MCF 10A (cell line): ENCODE data around the gene BRINP3. TPM values are rescaled to one million over a fixed set of nuclear protein-coding genes. Genes with fewer than 3 reads are reported as not detected.

ENCODE experiments used
- BruUV-seq: library from RNA; stranded (reverse); fragments of 400-500 nt; replicated peaks from 2 replicates; lab custom pipeline; 2021; lab: Mats Ljungman, UMichigan
- CTCF ChIA-PET: fragments of 300-600 bp; sonication (Branson Sonifier 250); formaldehyde crosslinking; extraction: SDS; loops from one replicate; lab custom pipeline; 2021; ENCODE audit warnings: antibody characterized with exemption, inconsistent platforms; lab: Yijun Ruan, JAX
- POLR2A ChIA-PET: fragments of 300-600, 350-650 bp; sonication (Branson Sonifier 250); formaldehyde crosslinking; extraction: SDS; loops from one replicate; lab custom pipeline; 2020; ENCODE audit warnings: antibody characterized with exemption, inconsistent platforms; lab: Yijun Ruan, JAX
- DNase-seq: peaks from one replicate; pipeline ENCODE4 v3.0.0-alpha.2; 2018; ENCODE audit not compliant: unreplicated experiment
- H3K27ac Mint-ChIP-seq: one replicate; pipeline ENCODE4 v1.8.0; 2022; ENCODE audit warnings: mild to moderate bottlenecking, low read depth, mixed read lengths; ENCODE audit not compliant: unreplicated experiment
- H3K27me3 Mint-ChIP-seq: one replicate; pipeline ENCODE4 v1.8.0; 2022; ENCODE audit warnings: mixed read lengths; ENCODE audit not compliant: insufficient read depth, unreplicated experiment
- H3K36me3 Mint-ChIP-seq: one replicate; pipeline ENCODE4 v1.8.0; 2022; ENCODE audit warnings: mild to moderate bottlenecking, moderate library complexity, mixed read lengths; ENCODE audit not compliant: insufficient read depth, unreplicated experiment
- H3K4me1 Mint-ChIP-seq: one replicate; pipeline ENCODE4 v1.8.0; 2022; ENCODE audit warnings: mixed read lengths; ENCODE audit not compliant: insufficient read depth, unreplicated experiment
- H3K4me3 Mint-ChIP-seq: one replicate; pipeline ENCODE4 v1.8.0; 2022; ENCODE audit warnings: mild to moderate bottlenecking, moderate library complexity, mixed read lengths; ENCODE audit not compliant: unreplicated experiment
- H3K9me3 Mint-ChIP-seq: one replicate; pipeline ENCODE4 v1.8.0; 2022; ENCODE audit warnings: mixed read lengths; ENCODE audit not compliant: unreplicated experiment
- intact Hi-C: fragments of 100-400 bp; cut with micrococcal nuclease; formaldehyde crosslinking; loops from 2 replicates; pipeline ENCODE4 v1.14.1; 2022
- total RNA-seq: library from RNA; stranded (reverse); gene quantifications from 2 replicates; pipeline ENCODE4 v1.2.3, GENCODE V29; 2022
- TF ChIP-seq, protein P1 (sequence below): fragments of 200-600 bp; IDR thresholded peaks from one replicate; pipeline ENCODE4 v1.8.0; 2022; ENCODE audit warnings: antibody characterized with exemption, mild to moderate bottlenecking; ENCODE audit not compliant: unreplicated experiment

The BRINP3 gene
- total RNA-seq, 1 experiment from 2014 or later: 0.26 TPM

DNA sequence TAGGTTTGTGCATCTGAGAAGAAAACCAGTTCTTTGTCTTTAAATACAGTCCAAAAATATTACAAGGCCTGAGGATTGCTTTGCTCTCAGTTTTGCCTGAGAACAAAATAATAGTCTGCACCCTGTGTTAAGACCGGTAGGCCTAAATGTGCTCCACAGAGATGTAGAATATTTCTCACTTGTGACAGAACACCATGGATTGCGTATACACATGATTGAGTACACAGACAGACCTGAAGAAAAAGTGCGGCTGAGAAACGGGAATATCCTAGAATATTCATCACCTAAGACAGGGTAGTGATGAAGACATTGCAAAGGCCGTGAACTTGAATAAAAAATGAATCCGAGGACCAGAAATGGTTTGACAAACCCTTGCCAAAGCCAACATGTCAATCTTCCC lies 155.4 kb downstream of the BRINP3 start:
- H3K27me3 Mint-ChIP-seq: no peaks in the 10 kb centered on the region
- H3K36me3 Mint-ChIP-seq: no peaks in the 10 kb centered on the region
- peaks cover 3% of the 10 kb centered on the region for H3K4me1 Mint-ChIP-seq
- intact Hi-C loops: loop anchor here (5.0 kb wide), 2 partner anchors 895 to 1540 kb away; no protein-coding TSS in a partner anchor
- CTCF ChIA-PET: interaction anchor here (1.5 kb wide), 1 partner anchor 614 kb away, joined by 8 read pairs; no protein-coding TSS in a partner anchor
- POLR2A ChIA-PET: interaction anchor here (0.9 kb wide), 1 partner anchor 703 kb away, joined by 3 read pairs; no protein-coding TSS in a partner anchor
- TF ChIP-seq, protein P1, sequence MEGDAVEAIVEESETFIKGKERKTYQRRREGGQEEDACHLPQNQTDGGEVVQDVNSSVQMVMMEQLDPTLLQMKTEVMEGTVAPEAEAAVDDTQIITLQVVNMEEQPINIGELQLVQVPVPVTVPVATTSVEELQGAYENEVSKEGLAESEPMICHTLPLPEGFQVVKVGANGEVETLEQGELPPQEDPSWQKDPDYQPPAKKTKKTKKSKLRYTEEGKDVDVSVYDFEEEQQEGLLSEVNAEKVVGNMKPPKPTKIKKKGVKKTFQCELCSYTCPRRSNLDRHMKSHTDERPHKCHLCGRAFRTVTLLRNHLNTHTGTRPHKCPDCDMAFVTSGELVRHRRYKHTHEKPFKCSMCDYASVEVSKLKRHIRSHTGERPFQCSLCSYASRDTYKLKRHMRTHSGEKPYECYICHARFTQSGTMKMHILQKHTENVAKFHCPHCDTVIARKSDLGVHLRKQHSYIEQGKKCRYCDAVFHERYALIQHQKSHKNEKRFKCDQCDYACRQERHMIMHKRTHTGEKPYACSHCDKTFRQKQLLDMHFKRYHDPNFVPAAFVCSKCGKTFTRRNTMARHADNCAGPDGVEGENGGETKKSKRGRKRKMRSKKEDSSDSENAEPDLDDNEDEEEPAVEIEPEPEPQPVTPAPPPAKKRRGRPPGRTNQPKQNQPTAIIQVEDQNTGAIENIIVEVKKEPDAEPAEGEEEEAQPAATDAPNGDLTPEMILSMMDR: no peak
- DNase-seq: no peak
- no peak overlapping the region for H3K4me3 Mint-ChIP-seq
- H3K27ac Mint-ChIP-seq: no peak overlapping the region
- H3K9me3 Mint-ChIP-seq: no peaks in the 10 kb centered on the region
- no TSS peak for BruUV-seq

DNA sequence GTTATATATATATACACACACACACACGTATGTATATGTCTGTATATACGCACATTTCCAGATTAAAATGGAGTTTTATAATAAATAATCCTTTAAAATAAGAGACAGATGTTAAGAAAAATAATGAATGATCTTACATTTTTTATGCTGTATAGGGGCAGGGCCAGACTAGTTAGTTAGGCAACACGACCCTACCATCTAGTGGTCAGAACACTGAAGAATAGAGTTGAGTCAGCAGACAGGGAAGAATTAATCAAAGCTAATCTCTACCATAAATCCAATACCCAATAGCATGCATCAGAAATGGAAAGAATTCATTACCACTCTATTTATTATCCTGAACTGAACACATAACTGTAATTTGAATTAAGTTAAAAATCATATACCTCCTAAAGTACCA lies 156.7 kb downstream of the BRINP3 start:
- CTCF ChIA-PET: interaction anchor here (0.6 to 1.5 kb wide), 4 partner anchors 36 to 1538 kb away, joined by 3 to 8 read pairs (median 5); no protein-coding TSS in a partner anchor
- TF ChIP-seq, protein P1: peak; percentile 67
- DNase-seq: peak; percentile 64
- no peak overlapping the region for H3K27ac Mint-ChIP-seq
- H3K4me3 Mint-ChIP-seq: no peak overlapping the region
- POLR2A ChIA-PET: no interaction called here
- H3K27me3 Mint-ChIP-seq: no peaks in the 10 kb centered on the region
- no TSS peak for BruUV-seq
- H3K36me3 Mint-ChIP-seq: no peaks in the 10 kb centered on the region
- intact Hi-C loops: loop anchor here (1.0 to 5.0 kb wide), 5 partner anchors 116 to 1539 kb away; no protein-coding TSS in a partner anchor
- no peaks in the 10 kb centered on the region for H3K9me3 Mint-ChIP-seq
- H3K4me1 Mint-ChIP-seq: no peaks in the 10 kb centered on the region

DNA sequence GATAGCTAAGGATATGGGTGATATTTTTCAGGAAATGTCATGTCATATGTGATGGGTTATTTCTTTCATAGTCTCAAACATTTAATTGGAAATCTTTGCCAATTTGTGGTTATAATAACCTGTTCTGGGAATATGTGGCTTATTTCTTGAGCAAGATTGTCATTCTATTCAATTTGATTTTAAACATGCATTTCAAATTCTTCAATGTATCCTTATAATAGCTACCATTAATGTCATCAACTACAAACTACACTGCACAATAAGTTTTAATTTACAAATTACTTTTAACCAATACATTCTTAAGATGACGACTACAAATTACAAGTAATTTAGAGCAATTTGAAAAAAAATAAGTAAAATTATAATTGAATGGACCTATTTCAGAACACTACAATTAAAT lies 164.9 kb downstream of the BRINP3 start:
- BruUV-seq: no TSS peak
- H3K36me3 Mint-ChIP-seq: no peaks in the 10 kb centered on the region
- POLR2A ChIA-PET: no interaction called here
- no peaks in the 10 kb centered on the region for H3K27me3 Mint-ChIP-seq
- DNase-seq: no peak
- no peaks in the 10 kb centered on the region for H3K4me1 Mint-ChIP-seq
- H3K4me3 Mint-ChIP-seq: no peak overlapping the region
- CTCF ChIA-PET: no interaction called here
- intact Hi-C loops: no loop called here
- H3K9me3 Mint-ChIP-seq: no peaks in the 10 kb centered on the region
- H3K27ac Mint-ChIP-seq: no peak overlapping the region
- TF ChIP-seq, protein P1: no peak

DNA sequence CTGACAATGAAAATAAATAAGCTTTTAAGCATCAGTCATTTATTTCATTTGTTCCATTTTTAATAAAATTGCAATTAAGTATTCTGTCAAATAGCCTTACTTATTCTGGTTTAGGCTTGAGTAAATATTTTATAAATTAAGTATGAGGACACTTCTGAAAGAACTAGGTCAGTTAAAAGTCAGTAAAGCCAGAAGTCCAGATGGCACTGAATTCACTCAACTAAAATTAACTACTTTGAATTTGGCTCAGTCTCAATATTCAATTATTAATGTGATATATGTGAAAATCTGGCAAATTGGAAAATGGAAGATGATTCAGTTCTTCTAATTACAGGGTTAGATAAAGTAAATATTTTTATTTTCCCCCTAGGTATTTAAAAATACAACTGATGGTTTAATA lies 174.2 kb downstream of the BRINP3 start:
- no peaks in the 10 kb centered on the region for H3K27me3 Mint-ChIP-seq
- H3K36me3 Mint-ChIP-seq: no peaks in the 10 kb centered on the region
- no TSS peak for BruUV-seq
- no peak overlapping the region for H3K27ac Mint-ChIP-seq
- POLR2A ChIA-PET: no interaction called here
- no peaks in the 10 kb centered on the region for H3K4me1 Mint-ChIP-seq
- no peaks in the 10 kb centered on the region for H3K9me3 Mint-ChIP-seq
- no peak for DNase-seq
- CTCF ChIA-PET: no interaction called here
- no peak overlapping the region for H3K4me3 Mint-ChIP-seq
- intact Hi-C loops: no loop called here
- TF ChIP-seq, protein P1: no peak
